Measurements from ENCODE around the gene SLC26A11. TPM values are rescaled to one million over a fixed set of nuclear protein-coding genes. Genes with fewer than 3 reads are reported as not detected.

SLC26A11 gene
- total RNA-seq, 4 donors from 2014 or later = 13.2 to 24.7 (median 17.0) TPM

GRCh38 chr17:80201446-80201845, 18.8 kb upstream of the SLC26A11 start:
- Histone ChIP-seq H3K4me1 (no peaks in the 10 kb centered on the region), H3K9me3 (no peaks in the 10 kb centered on the region), H3K27ac (no peak overlapping the region), H3K36me3 (no peaks in the 10 kb centered on the region), H3K27me3 (no peaks in the 10 kb centered on the region), H3K4me3 (no peak overlapping the region)
- no peak for DNase-seq
- no peak for TF ChIP-seq POLR2AphosphoS5 (IDR thresholded peaks at IDR 0.05)
- no peak for TF ChIP-seq EP300 (IDR thresholded peaks at IDR 0.05; ENCODE audit: low read depth)
- no peak for TF ChIP-seq CTCF (IDR thresholded peaks at IDR 0.05)
- no peak for TF ChIP-seq POLR2A (IDR thresholded peaks at IDR 0.05)
- in situ Hi-C loops (cut with MboI; ENCODE audit: low pct_ligation_motif_present in 1 of 4, low pct_unique_long_range_greater_than_20kb in 1 of 4, low sequenced_read_pairs in 3 of 4) (no loop called here), intact Hi-C loops (cut with DNase I; ENCODE audit: low total_unique reads) (no loop called here)
- 87% methylated on average over 15 of the region's 15 CpGs; no CpG with 5 or more reads in 1 of the 2 donors for WGBS, 2 donors (ENCODE audit: low coverage in 1 of 2)

DNA sequence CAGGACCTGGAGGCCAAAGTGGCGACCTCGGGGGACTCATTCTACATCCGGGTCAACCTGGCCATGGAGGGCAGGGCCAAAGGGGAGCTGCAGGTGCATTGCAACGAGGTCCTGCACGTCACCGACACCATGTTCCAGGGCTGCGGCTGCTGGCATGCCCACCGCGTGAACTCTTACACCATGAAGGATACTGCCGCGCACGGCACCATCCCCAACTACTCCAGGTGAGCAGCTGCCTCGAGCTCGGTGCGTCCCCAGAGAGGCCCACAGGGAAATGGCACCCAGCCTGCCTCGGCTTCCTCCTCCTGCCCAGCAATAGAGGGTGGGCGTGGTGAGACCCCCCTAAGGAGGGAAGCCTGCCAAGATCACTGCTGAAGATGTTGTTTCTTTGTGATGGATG, 18.0 kb upstream of the SLC26A11 start:
- Histone ChIP-seq H3K27me3 (no peaks in the 10 kb centered on the region), H3K27ac (no peak overlapping the region), H3K4me3 (no peak overlapping the region), H3K9me3 (no peaks in the 10 kb centered on the region), H3K4me1 (no peaks in the 10 kb centered on the region), H3K36me3 (no peaks in the 10 kb centered on the region)
- intact Hi-C loops (cut with DNase I; ENCODE audit: low total_unique reads) = no loop called here
- in situ Hi-C loops (cut with MboI; ENCODE audit: low pct_ligation_motif_present in 1 of 4, low pct_unique_long_range_greater_than_20kb in 1 of 4, low sequenced_read_pairs in 3 of 4) = no loop called here
- WGBS, 2 donors (ENCODE audit: low coverage in 1 of 2) = 89% methylated on average over 17 of the region's 17 CpGs; no CpG with 5 or more reads in 1 of the 2 donors
- DNase-seq = no peak
- TF ChIP-seq CTCF (IDR thresholded peaks at IDR 0.05) = no peak
- no peak for TF ChIP-seq POLR2A (IDR thresholded peaks at IDR 0.05)
- TF ChIP-seq EP300 (IDR thresholded peaks at IDR 0.05; ENCODE audit: low read depth) = no peak
- TF ChIP-seq POLR2AphosphoS5 (IDR thresholded peaks at IDR 0.05) = no peak

- in situ Hi-C loops (cut with MboI; ENCODE audit: low pct_ligation_motif_present in 1 of 4, low pct_unique_long_range_greater_than_20kb in 1 of 4, low sequenced_read_pairs in 3 of 4) (no loop called here), intact Hi-C loops (cut with DNase I; ENCODE audit: low total_unique reads) (no loop called here)
- Histone ChIP-seq H3K4me1 (no peaks in the 10 kb centered on the region), H3K9me3 (no peaks in the 10 kb centered on the region), H3K27ac (no peak overlapping the region), H3K36me3 (no peaks in the 10 kb centered on the region), H3K4me3 (no peak overlapping the region), H3K27me3 (no peaks in the 10 kb centered on the region)
- 69% methylated on average over 8 of the region's 11 CpGs; no CpG with 5 or more reads in 1 of the 2 donors for WGBS, 2 donors (ENCODE audit: low coverage in 1 of 2)
- no peak for TF ChIP-seq CTCF (IDR thresholded peaks at IDR 0.05)
- TF ChIP-seq EP300 (IDR thresholded peaks at IDR 0.05; ENCODE audit: low read depth) = no peak
- no peak for TF ChIP-seq POLR2A (IDR thresholded peaks at IDR 0.05)
- no peak for TF ChIP-seq POLR2AphosphoS5 (IDR thresholded peaks at IDR 0.05)
- no peak for DNase-seq
Observed at GRCh38 chr17:80203471-80203963, 16.7 kb upstream of the SLC26A11 start.

DNA sequence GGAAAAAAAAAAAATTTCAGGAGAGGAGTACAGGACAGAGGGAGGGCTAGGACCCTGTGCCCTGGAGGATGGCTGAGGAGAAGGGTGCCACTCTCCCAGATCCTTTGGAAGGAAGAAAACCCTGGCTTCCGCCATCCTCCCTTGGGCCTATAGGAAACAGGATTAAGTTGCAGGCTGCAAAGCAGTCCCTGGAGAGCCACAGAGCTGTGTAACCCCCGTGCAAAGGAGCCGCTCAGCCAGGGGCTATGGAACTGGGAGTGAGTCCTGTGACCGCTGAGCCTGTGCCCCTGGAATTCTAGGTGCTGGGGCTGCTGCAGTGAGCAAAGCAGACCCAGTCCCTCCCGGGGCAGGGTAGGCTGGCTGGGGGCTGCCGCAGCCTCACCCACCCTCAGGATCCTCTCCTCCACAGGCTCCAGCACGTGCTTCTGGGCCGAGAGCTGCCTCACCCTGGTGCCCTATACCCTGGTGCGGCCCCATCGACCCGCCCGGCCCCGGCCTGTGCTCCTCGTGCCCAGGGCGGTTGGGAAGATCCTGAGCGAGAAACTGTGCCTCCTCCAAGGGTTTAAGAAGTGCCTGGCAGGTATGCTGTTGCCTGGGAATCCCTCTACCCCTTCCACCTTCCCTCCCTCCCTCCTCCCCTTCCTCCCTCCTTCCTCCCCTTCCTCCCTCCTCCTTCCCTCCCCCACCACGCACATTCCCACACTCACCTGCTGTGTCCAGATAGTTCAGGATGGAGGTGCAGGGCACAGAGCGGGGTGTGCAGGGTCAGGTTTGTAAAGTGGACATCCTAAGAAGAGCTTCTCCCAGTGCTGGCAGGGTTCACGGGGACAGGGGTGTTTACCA, 15.4 kb upstream of the SLC26A11 start:
- Histone ChIP-seq H3K27ac (no peak overlapping the region), H3K9me3 (no peaks in the 10 kb centered on the region), H3K36me3 (no peaks in the 10 kb centered on the region), H3K4me1 (no peaks in the 10 kb centered on the region), H3K27me3 (no peaks in the 10 kb centered on the region), H3K4me3 (no peak overlapping the region)
- DNase-seq = no peak
- 80% methylated on average over 16 of the region's 19 CpGs; no CpG with 5 or more reads in 1 of the 2 donors for WGBS, 2 donors (ENCODE audit: low coverage in 1 of 2)
- intact Hi-C loops (cut with DNase I; ENCODE audit: low total_unique reads) = no loop called here
- TF ChIP-seq POLR2A (IDR thresholded peaks at IDR 0.05) (no peak), EP300 (IDR thresholded peaks at IDR 0.05; ENCODE audit: low read depth) (no peak), CTCF (IDR thresholded peaks at IDR 0.05) (no peak), POLR2AphosphoS5 (IDR thresholded peaks at IDR 0.05) (no peak)
- in situ Hi-C loops (cut with MboI; ENCODE audit: low pct_ligation_motif_present in 1 of 4, low pct_unique_long_range_greater_than_20kb in 1 of 4, low sequenced_read_pairs in 3 of 4) = no loop called here

All from transverse colon (tissue), 4 donors.